HFF-Myc (cell line): ENCODE results near the gene MPZL1.

ENCODE experiments used
- DNase-seq: peaks from one replicate; pipeline ENCODE4 v3.0.0-alpha.2; 2011; ENCODE audit warnings: low read depth; ENCODE audit errors: extremely low read depth
- H3K4me3 ChIP-seq: replicated peaks from 2 replicates; pipeline ENCODE4 v1.5.1; 2011; ENCODE audit warnings: low read depth, mild to moderate bottlenecking, control low read depth, low read length
- TF ChIP-seq, protein P1 (sequence below): IDR thresholded peaks from 2 replicates; pipeline ENCODE4 v1.5.1; 2012; ENCODE audit warnings: mild to moderate bottlenecking, low read depth, low read length, control low read depth; ENCODE audit errors: missing control alignments

Gene MPZL1

GRCh38 chr1:167676916-167677848, 44.6 kb upstream of the MPZL1 start:
- TF ChIP-seq, protein P1, sequence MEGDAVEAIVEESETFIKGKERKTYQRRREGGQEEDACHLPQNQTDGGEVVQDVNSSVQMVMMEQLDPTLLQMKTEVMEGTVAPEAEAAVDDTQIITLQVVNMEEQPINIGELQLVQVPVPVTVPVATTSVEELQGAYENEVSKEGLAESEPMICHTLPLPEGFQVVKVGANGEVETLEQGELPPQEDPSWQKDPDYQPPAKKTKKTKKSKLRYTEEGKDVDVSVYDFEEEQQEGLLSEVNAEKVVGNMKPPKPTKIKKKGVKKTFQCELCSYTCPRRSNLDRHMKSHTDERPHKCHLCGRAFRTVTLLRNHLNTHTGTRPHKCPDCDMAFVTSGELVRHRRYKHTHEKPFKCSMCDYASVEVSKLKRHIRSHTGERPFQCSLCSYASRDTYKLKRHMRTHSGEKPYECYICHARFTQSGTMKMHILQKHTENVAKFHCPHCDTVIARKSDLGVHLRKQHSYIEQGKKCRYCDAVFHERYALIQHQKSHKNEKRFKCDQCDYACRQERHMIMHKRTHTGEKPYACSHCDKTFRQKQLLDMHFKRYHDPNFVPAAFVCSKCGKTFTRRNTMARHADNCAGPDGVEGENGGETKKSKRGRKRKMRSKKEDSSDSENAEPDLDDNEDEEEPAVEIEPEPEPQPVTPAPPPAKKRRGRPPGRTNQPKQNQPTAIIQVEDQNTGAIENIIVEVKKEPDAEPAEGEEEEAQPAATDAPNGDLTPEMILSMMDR = no peak
- H3K4me3 ChIP-seq = no peak overlapping the region
- DNase-seq = no peak

GRCh38 chr1:167678422-167678821, 43.4 kb upstream of the MPZL1 start:
- H3K4me3 ChIP-seq = no peak overlapping the region
- TF ChIP-seq, protein P1 = no peak
- DNase-seq = no peak

DNA sequence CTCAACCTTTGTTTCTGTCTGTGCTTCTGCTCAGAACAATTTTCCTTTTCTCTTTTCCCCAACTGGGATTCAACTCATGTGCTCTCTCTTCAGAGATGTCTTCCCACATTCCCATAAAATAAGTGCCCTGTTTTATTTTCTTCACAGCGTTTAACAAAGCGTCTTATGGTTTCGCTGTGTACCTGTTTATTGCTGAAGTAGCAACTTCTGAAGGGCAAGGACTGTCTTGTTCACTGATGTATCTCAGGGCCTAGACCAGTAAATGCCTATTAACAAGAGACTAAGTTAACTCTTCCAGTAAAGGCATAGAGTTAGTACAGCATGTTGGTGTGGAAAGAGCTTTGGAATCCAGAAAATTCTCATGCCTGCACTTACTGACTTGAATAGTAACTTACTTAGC, 42.9 kb upstream of the MPZL1 start:
- no peak overlapping the region for H3K4me3 ChIP-seq
- DNase-seq = no peak
- TF ChIP-seq, protein P1 = no peak

GRCh38 chr1:167679714-167680113, 42.1 kb upstream of the MPZL1 start:
- no peak for DNase-seq
- no peak overlapping the region for H3K4me3 ChIP-seq
- TF ChIP-seq, protein P1 = no peak

- H3K4me3 ChIP-seq = no peak overlapping the region
- DNase-seq = no peak
- TF ChIP-seq, protein P1 = no peak
These were observed 40.8 kb upstream of the MPZL1 start for GRCh38 chr1:167681024-167681423.

DNA sequence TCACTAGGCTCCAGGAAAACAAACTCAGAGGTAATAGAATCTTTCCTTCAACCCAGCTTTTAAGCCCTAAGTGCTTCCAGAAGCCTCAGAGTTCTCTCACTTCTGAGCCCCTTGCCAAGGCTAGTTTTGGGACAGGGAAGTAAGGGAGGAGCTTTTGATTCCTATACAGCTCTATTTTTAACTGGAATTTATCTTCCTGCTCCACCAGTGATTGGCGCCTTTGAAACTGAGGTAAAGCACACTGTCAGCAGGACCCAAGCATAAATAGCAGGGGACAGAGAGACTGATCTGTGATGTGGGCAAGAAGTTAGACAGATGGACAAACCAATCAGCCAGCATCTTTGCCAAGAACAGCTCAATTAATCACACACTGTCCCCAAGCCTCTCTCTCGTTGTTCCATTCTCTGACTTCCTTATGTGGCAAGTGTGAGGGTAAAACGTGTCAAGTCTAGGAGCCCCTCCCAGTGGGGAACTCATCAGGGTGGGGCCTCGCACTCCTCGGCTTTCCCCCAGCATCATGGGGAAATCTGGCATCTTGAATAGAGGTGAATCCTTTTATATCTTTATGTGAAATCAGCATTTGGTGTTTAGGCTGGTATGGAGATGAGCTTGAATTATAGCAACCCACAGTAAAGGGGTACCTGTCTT, 40.2 kb upstream of the MPZL1 start:
- DNase-seq = no peak
- TF ChIP-seq, protein P1 = no peak
- H3K4me3 ChIP-seq = no peak overlapping the region
